Measurements from ENCODE around the gene CUX1. TPM values are rescaled to one million over a fixed set of nuclear protein-coding genes. Genes with fewer than 3 reads are reported as not detected.

The CUX1 gene
- total and polyA plus RNA-seq, 2 donors (not counting 1 experiment from before 2014, with no cell fraction given): 22.7 to 38.1 TPM

- no peak overlapping the region for H3K4me3 ChIP-seq (replicated peaks in 1 of 4; ENCODE audit: control extremely low read depth in 1 of 4, insufficient read depth in 1 of 4, low read depth in 3 of 4, low read length in 4 of 4)
- H3K79me2 ChIP-seq (ENCODE audit: control insufficient read depth, insufficient read depth, low read length): no peaks in the 10 kb centered on the region
- TF ChIP-seq, protein P1, sequence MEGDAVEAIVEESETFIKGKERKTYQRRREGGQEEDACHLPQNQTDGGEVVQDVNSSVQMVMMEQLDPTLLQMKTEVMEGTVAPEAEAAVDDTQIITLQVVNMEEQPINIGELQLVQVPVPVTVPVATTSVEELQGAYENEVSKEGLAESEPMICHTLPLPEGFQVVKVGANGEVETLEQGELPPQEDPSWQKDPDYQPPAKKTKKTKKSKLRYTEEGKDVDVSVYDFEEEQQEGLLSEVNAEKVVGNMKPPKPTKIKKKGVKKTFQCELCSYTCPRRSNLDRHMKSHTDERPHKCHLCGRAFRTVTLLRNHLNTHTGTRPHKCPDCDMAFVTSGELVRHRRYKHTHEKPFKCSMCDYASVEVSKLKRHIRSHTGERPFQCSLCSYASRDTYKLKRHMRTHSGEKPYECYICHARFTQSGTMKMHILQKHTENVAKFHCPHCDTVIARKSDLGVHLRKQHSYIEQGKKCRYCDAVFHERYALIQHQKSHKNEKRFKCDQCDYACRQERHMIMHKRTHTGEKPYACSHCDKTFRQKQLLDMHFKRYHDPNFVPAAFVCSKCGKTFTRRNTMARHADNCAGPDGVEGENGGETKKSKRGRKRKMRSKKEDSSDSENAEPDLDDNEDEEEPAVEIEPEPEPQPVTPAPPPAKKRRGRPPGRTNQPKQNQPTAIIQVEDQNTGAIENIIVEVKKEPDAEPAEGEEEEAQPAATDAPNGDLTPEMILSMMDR (conservative IDR thresholded peaks at IDR 0.05 in 1 of 2, IDR thresholded peaks at IDR 0.05 in 1 of 2; ENCODE audit: low read depth in 1 of 2, low read length in 2 of 2): no peak
- no peak for TF ChIP-seq EZH2 (IDR thresholded peaks at IDR 0.05; ENCODE audit: low read length, missing control alignments)
- peaks cover 12% of the 10 kb centered on the region for H3K27me3 ChIP-seq (ENCODE audit: control insufficient read depth, insufficient read depth, low read length)
- H3K9me3 ChIP-seq (ENCODE audit: control insufficient read depth, insufficient read depth, low read depth, low read length): no peaks in the 10 kb centered on the region
- no peak overlapping the region for H3K27ac ChIP-seq (ENCODE audit: insufficient read depth, low read length)
- H3K9ac ChIP-seq (ENCODE audit: insufficient read depth, low read length): no peak overlapping the region
- no peaks in the 10 kb centered on the region for H3K4me1 ChIP-seq (ENCODE audit: control insufficient read depth, extremely low read depth, insufficient read depth, low read length)
- no peaks in the 10 kb centered on the region for H4K20me1 ChIP-seq (ENCODE audit: control insufficient read depth, extremely low read depth, insufficient read depth, low read length)
- no peak overlapping the region for H3K4me2 ChIP-seq (ENCODE audit: extremely low read depth, insufficient read depth, low read length)
- no peaks in the 10 kb centered on the region for H3K36me3 ChIP-seq (ENCODE audit: control insufficient read depth, insufficient read depth, low read length)
- no peak overlapping the region for H2AFZ ChIP-seq (ENCODE audit: low read length)
- DNase-seq (ENCODE audit: low read depth in 2 of 2): peak in 1 of 2 donors; percentile 11
These were observed 38.2 kb upstream of the CUX1 start for GRCh38 chr7:101779267-101779666.

- H3K4me3 ChIP-seq (replicated peaks in 1 of 4; ENCODE audit: control extremely low read depth in 1 of 4, insufficient read depth in 1 of 4, low read depth in 3 of 4, low read length in 4 of 4): no peak overlapping the region
- H3K27me3 ChIP-seq (ENCODE audit: control insufficient read depth, insufficient read depth, low read length): peaks cover 13% of the 10 kb centered on the region
- no peak for DNase-seq (ENCODE audit: low read depth in 2 of 2)
These were observed 37.1 kb upstream of the CUX1 start for GRCh38 chr7:101780281-101780680.

GRCh38 chr7:101781439-101781838 lies 36.0 kb upstream of the CUX1 start:
- H3K9me3 ChIP-seq (ENCODE audit: control insufficient read depth, insufficient read depth, low read depth, low read length): no peaks in the 10 kb centered on the region
- no peak overlapping the region for H2AFZ ChIP-seq (ENCODE audit: low read length)
- H3K36me3 ChIP-seq (ENCODE audit: control insufficient read depth, insufficient read depth, low read length): no peaks in the 10 kb centered on the region
- no peaks in the 10 kb centered on the region for H3K4me1 ChIP-seq (ENCODE audit: control insufficient read depth, extremely low read depth, insufficient read depth, low read length)
- no peaks in the 10 kb centered on the region for H3K79me2 ChIP-seq (ENCODE audit: control insufficient read depth, insufficient read depth, low read length)
- H3K27ac ChIP-seq (ENCODE audit: insufficient read depth, low read length): no peak overlapping the region
- peaks cover 13% of the 10 kb centered on the region for H3K27me3 ChIP-seq (ENCODE audit: control insufficient read depth, insufficient read depth, low read length)
- no peak overlapping the region for H3K9ac ChIP-seq (ENCODE audit: insufficient read depth, low read length)
- no peak for TF ChIP-seq EZH2 (IDR thresholded peaks at IDR 0.05; ENCODE audit: low read length, missing control alignments)
- TF ChIP-seq, protein P1 (conservative IDR thresholded peaks at IDR 0.05 in 1 of 2, IDR thresholded peaks at IDR 0.05 in 1 of 2; ENCODE audit: low read depth in 1 of 2, low read length in 2 of 2): no peak
- H3K4me3 ChIP-seq (replicated peaks in 1 of 4; ENCODE audit: control extremely low read depth in 1 of 4, insufficient read depth in 1 of 4, low read depth in 3 of 4, low read length in 4 of 4): no peak overlapping the region
- no peak for DNase-seq (ENCODE audit: low read depth in 2 of 2)
- no peak overlapping the region for H3K4me2 ChIP-seq (ENCODE audit: extremely low read depth, insufficient read depth, low read length)
- no peaks in the 10 kb centered on the region for H4K20me1 ChIP-seq (ENCODE audit: control insufficient read depth, extremely low read depth, insufficient read depth, low read length)

More at GRCh38 chr7:101780281-101780680, 37.1 kb upstream of the CUX1 start:
- Histone ChIP-seq H2AFZ (ENCODE audit: low read length) (no peak overlapping the region), H3K9ac (ENCODE audit: insufficient read depth, low read length) (no peak overlapping the region), H3K4me1 (ENCODE audit: control insufficient read depth, extremely low read depth, insufficient read depth, low read length) (no peaks in the 10 kb centered on the region), H3K9me3 (ENCODE audit: control insufficient read depth, insufficient read depth, low read depth, low read length) (no peaks in the 10 kb centered on the region), H3K27ac (ENCODE audit: insufficient read depth, low read length) (no peak overlapping the region), H3K4me2 (ENCODE audit: extremely low read depth, insufficient read depth, low read length) (no peak overlapping the region), H3K79me2 (ENCODE audit: control insufficient read depth, insufficient read depth, low read length) (no peaks in the 10 kb centered on the region), H3K36me3 (ENCODE audit: control insufficient read depth, insufficient read depth, low read length) (no peaks in the 10 kb centered on the region), H4K20me1 (ENCODE audit: control insufficient read depth, extremely low read depth, insufficient read depth, low read length) (no peaks in the 10 kb centered on the region)
- TF ChIP-seq, protein P1 (conservative IDR thresholded peaks at IDR 0.05 in 1 of 2, IDR thresholded peaks at IDR 0.05 in 1 of 2; ENCODE audit: low read depth in 1 of 2, low read length in 2 of 2): no peak
- no peak for TF ChIP-seq EZH2 (IDR thresholded peaks at IDR 0.05; ENCODE audit: low read length, missing control alignments)

All from fibroblast of lung (primary cell).